ENCODE data around the gene CISH. TPM values are rescaled to one million over a fixed set of nuclear protein-coding genes. Genes with fewer than 3 reads are reported as not detected.

Gene CISH
- total and polyA plus RNA-seq, 2 of the 4 experiments (the other 2 are of a cell fraction) = 0.90 to 4.0 TPM

DNA sequence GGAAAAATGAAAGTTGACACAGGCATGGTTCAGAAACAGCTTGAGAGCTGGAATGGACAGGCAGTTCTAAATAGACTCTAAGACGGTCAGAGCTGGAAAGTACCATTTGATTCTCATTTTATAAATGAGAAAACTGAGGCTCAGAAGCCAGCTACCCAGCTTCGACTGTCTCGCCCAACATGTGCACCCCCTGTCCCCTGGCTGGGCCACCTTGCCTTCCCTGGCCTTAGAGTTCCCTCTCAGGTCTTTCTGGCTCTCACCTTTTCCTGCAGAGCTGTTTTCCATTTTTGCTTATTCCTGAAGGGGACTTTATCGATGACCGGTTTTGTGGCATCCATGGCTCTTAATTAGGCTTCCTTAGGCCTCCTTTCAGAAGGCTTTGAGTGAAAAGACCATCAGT, 45.8 kb upstream of the CISH start:
- Histone ChIP-seq H2BK15ac (ENCODE audit: low read depth, low read length) (no peak overlapping the region), H2BK120ac (ENCODE audit: low read depth, low read length) (no peak overlapping the region), H3K4me3 (ENCODE audit: insufficient read depth, low read depth, low read length) (no peak overlapping the region), H2AK5ac (ENCODE audit: low read depth, low read length) (no peak overlapping the region), H3K4ac (ENCODE audit: low read depth, low read length) (no peak overlapping the region), H3K36me3 (ENCODE audit: control insufficient read depth, insufficient read depth, low read length) (no peaks in the 10 kb centered on the region), H3K79me1 (ENCODE audit: low read depth in 1 of 2, low read length in 2 of 2) (no peaks in the 10 kb centered on the region), H2BK20ac (ENCODE audit: low read depth, low read length) (no peak overlapping the region), H4K20me1 (ENCODE audit: insufficient read depth, low read length) (no peaks in the 10 kb centered on the region; the same call in 1 of the 2 replicates), H3K9ac (ENCODE audit: low read depth, low read length) (no peak overlapping the region), H4K8ac (ENCODE audit: low read depth in 2 of 2, low read length in 2 of 2) (no peak overlapping the region), H4K5ac (ENCODE audit: low read depth, low read length) (no peak overlapping the region), H4K91ac (ENCODE audit: insufficient read depth, low read depth, low read length) (no peak overlapping the region), H3K4me1 (ENCODE audit: control insufficient read depth, insufficient read depth, low read length) (no peaks in the 10 kb centered on the region), H3K23ac (ENCODE audit: low read depth, low read length) (no peak overlapping the region), H3K14ac (replicated peaks; ENCODE audit: low read depth, low read length) (no peak overlapping the region), H3K27me3 (ENCODE audit: control insufficient read depth, insufficient read depth, low read length) (peaks cover 3% of the 10 kb centered on the region; the same call in 1 of the 2 replicates), H3K9me1 (ENCODE audit: insufficient read depth, low read length) (no peaks in the 10 kb centered on the region), H3K27ac (ENCODE audit: insufficient read depth, low read length) (no peak overlapping the region), H2AFZ (replicated peaks; ENCODE audit: low read length, poor library complexity) (no peak overlapping the region), H3K4me2 (ENCODE audit: low read depth, low read length) (no peak overlapping the region), H3K56ac (ENCODE audit: extremely low read depth, insufficient read depth, low read length) (no peak overlapping the region), H2BK5ac (ENCODE audit: low read depth, low read length, poor library complexity, severe bottlenecking) (no peak overlapping the region), H3K9me3 (ENCODE audit: control insufficient read depth, insufficient read depth, low read length) (no peaks in the 10 kb centered on the region), H2AK9ac (replicated peaks; ENCODE audit: low read depth, low read length, poor library complexity) (no peak overlapping the region), H3K18ac (ENCODE audit: low read depth, low read length) (no peak overlapping the region)
- WGBS, 2 experiments (ENCODE audit: extremely low coverage in 2 of 2, insufficient read length in 1 of 2) = 90% methylated on average over 2 of the region's 5 CpGs; no CpG with 5 or more reads in 1 of the 2 experiments
- dilution Hi-C loops (cut with HindIII; ENCODE audit: low sequenced_read_pairs, unreplicated experiment) (no loop called here), intact Hi-C loops (cut with micrococcal nuclease) (no loop called here), in situ Hi-C loops (cut with MboI; ENCODE audit: low sequenced_read_pairs) (no loop called here)
- ATAC-seq (ENCODE audit: low read depth) = no peak
- no peak for DNase-seq
- POLR2A ChIA-PET (ENCODE audit: unreplicated experiment) = interaction anchor here (0.6 kb wide), 1 partner anchor 268 kb away, joined by 11 read pairs; no protein-coding TSS in a partner anchor
- CTCF ChIA-PET = no interaction called here
- no TSS peak for BruUV-seq (replicated peaks)
- TF ChIP-seq, protein P1, sequence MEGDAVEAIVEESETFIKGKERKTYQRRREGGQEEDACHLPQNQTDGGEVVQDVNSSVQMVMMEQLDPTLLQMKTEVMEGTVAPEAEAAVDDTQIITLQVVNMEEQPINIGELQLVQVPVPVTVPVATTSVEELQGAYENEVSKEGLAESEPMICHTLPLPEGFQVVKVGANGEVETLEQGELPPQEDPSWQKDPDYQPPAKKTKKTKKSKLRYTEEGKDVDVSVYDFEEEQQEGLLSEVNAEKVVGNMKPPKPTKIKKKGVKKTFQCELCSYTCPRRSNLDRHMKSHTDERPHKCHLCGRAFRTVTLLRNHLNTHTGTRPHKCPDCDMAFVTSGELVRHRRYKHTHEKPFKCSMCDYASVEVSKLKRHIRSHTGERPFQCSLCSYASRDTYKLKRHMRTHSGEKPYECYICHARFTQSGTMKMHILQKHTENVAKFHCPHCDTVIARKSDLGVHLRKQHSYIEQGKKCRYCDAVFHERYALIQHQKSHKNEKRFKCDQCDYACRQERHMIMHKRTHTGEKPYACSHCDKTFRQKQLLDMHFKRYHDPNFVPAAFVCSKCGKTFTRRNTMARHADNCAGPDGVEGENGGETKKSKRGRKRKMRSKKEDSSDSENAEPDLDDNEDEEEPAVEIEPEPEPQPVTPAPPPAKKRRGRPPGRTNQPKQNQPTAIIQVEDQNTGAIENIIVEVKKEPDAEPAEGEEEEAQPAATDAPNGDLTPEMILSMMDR (conservative IDR thresholded peaks at IDR 0.05; ENCODE audit: low read depth, low read length) = no peak
- TF ChIP-seq RAD21 (IDR thresholded peaks at IDR 0.05; ENCODE audit: low read length) = no peak
- TF ChIP-seq SMC3 (IDR thresholded peaks at IDR 0.05; ENCODE audit: low read depth, low read length) = no peak
- TF ChIP-seq NFE2L2 (IDR thresholded peaks at IDR 0.05; ENCODE audit: low read depth, low read length) = no peak
- TF ChIP-seq MAFK (IDR thresholded peaks at IDR 0.05; ENCODE audit: low read depth, low read length) = no peak
- no peak for TF ChIP-seq FOS (IDR thresholded peaks at IDR 0.05; ENCODE audit: low read depth, low read length)
- TF ChIP-seq, protein P2, sequence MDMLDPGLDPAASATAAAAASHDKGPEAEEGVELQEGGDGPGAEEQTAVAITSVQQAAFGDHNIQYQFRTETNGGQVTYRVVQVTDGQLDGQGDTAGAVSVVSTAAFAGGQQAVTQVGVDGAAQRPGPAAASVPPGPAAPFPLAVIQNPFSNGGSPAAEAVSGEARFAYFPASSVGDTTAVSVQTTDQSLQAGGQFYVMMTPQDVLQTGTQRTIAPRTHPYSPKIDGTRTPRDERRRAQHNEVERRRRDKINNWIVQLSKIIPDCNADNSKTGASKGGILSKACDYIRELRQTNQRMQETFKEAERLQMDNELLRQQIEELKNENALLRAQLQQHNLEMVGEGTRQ (IDR thresholded peaks at IDR 0.05; ENCODE audit: low read depth, low read length) = no peak
- no peak for TF ChIP-seq RFX5 (IDR thresholded peaks at IDR 0.05; ENCODE audit: low read depth, low read length)
- TF ChIP-seq, protein P3, sequence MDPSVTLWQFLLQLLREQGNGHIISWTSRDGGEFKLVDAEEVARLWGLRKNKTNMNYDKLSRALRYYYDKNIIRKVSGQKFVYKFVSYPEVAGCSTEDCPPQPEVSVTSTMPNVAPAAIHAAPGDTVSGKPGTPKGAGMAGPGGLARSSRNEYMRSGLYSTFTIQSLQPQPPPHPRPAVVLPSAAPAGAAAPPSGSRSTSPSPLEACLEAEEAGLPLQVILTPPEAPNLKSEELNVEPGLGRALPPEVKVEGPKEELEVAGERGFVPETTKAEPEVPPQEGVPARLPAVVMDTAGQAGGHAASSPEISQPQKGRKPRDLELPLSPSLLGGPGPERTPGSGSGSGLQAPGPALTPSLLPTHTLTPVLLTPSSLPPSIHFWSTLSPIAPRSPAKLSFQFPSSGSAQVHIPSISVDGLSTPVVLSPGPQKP (IDR thresholded peaks at IDR 0.05; ENCODE audit: borderline replicate concordance, low read depth, low read length) = no peak
